ENCODE results near the gene TNRC6C.

The TNRC6C gene

GRCh38 chr17:78092794-78093324, 134.4 kb downstream of the TNRC6C start:
- no peak for ATAC-seq
- TF ChIP-seq OSR1 (CRISPR knock-in tag; IDR thresholded peaks at IDR 0.05) (no peak), ARNTL (CRISPR knock-in tag; IDR thresholded peaks at IDR 0.05; ENCODE audit: borderline replicate concordance, low read depth) (no peak), SNAI2 (CRISPR knock-in tag; IDR thresholded peaks at IDR 0.05) (no peak), ZNF565 (CRISPR knock-in tag; conservative IDR thresholded peaks at IDR 0.05; ENCODE audit: low read depth) (no peak), POU6F1 (CRISPR knock-in tag; IDR thresholded peaks at IDR 0.05; ENCODE audit: borderline replicate concordance, low read depth) (no peak), ZNF70 (CRISPR knock-in tag; IDR thresholded peaks at IDR 0.05) (peak; percentile 92), PPARA (CRISPR knock-in tag; IDR thresholded peaks at IDR 0.05; ENCODE audit: borderline replicate concordance) (no peak)

GRCh38 chr17:78095035-78095434, 136.5 kb downstream of the TNRC6C start:
- no peak for TF ChIP-seq RARB (CRISPR knock-in tag; IDR thresholded peaks at IDR 0.05)
- no peak for TF ChIP-seq ZNF565 (CRISPR knock-in tag; conservative IDR thresholded peaks at IDR 0.05; ENCODE audit: low read depth)
- no peak for TF ChIP-seq PPARA (CRISPR knock-in tag; IDR thresholded peaks at IDR 0.05; ENCODE audit: borderline replicate concordance)
- no peak for TF ChIP-seq BACH2 (CRISPR knock-in tag; IDR thresholded peaks at IDR 0.05; ENCODE audit: borderline replicate concordance)
- no peak for TF ChIP-seq ZFP30 (CRISPR knock-in tag; IDR thresholded peaks at IDR 0.05)
- no peak for TF ChIP-seq ZNF8 (CRISPR knock-in tag; IDR thresholded peaks at IDR 0.05)
- TF ChIP-seq OSR1 (CRISPR knock-in tag; IDR thresholded peaks at IDR 0.05): no peak
- TF ChIP-seq ZNF70 (CRISPR knock-in tag; IDR thresholded peaks at IDR 0.05): no peak
- no peak for TF ChIP-seq ESRRG (CRISPR knock-in tag; IDR thresholded peaks at IDR 0.05)
- no peak for TF ChIP-seq ZC3H10 (CRISPR knock-in tag; IDR thresholded peaks at IDR 0.05)
- TF ChIP-seq POU6F1 (CRISPR knock-in tag; IDR thresholded peaks at IDR 0.05; ENCODE audit: borderline replicate concordance, low read depth): no peak
- no peak for TF ChIP-seq PATZ1 (CRISPR knock-in tag; IDR thresholded peaks at IDR 0.05; ENCODE audit: borderline replicate concordance)
- no peak for TF ChIP-seq GLIS3 (CRISPR knock-in tag; IDR thresholded peaks at IDR 0.05)
- TF ChIP-seq ARNTL (CRISPR knock-in tag; IDR thresholded peaks at IDR 0.05; ENCODE audit: borderline replicate concordance, low read depth): no peak
- TF ChIP-seq ZFP3 (CRISPR knock-in tag; IDR thresholded peaks at IDR 0.05): no peak
- TF ChIP-seq CREB5 (CRISPR knock-in tag; IDR thresholded peaks at IDR 0.05; ENCODE audit: low read depth): no peak
- TF ChIP-seq ISL1 (CRISPR knock-in tag; IDR thresholded peaks at IDR 0.05): no peak
- ATAC-seq: no peak

GRCh38 chr17:78096093-78096492, 137.6 kb downstream of the TNRC6C start:
- no peak for ATAC-seq

More at GRCh38 chr17:78096093-78096492, 137.6 kb downstream of the TNRC6C start:
- TF ChIP-seq SNAI2 (CRISPR knock-in tag; IDR thresholded peaks at IDR 0.05) (no peak), TSHZ2 (CRISPR knock-in tag; IDR thresholded peaks at IDR 0.05) (no peak), ZFP3 (CRISPR knock-in tag; IDR thresholded peaks at IDR 0.05) (no peak), ZFP30 (CRISPR knock-in tag; IDR thresholded peaks at IDR 0.05) (no peak), TCF4 (CRISPR knock-in tag; IDR thresholded peaks at IDR 0.05; ENCODE audit: borderline replicate concordance) (no peak), OSR1 (CRISPR knock-in tag; IDR thresholded peaks at IDR 0.05) (no peak), ESRRG (CRISPR knock-in tag; IDR thresholded peaks at IDR 0.05) (no peak), RARB (CRISPR knock-in tag; IDR thresholded peaks at IDR 0.05) (no peak), TOX (CRISPR knock-in tag; IDR thresholded peaks at IDR 0.05; ENCODE audit: borderline replicate concordance) (no peak)

Measured in SK-N-SH treated with all-trans-retinoic acid at 6 μM for 48 hours (cell line).